ENCODE measurements around the gene CACNA1H. TPM values are rescaled to one million over a fixed set of nuclear protein-coding genes. Genes with fewer than 3 reads are reported as not detected.

CACNA1H gene
- total RNA-seq, 1 donor from 2014 or later = 9.5 TPM

DNA sequence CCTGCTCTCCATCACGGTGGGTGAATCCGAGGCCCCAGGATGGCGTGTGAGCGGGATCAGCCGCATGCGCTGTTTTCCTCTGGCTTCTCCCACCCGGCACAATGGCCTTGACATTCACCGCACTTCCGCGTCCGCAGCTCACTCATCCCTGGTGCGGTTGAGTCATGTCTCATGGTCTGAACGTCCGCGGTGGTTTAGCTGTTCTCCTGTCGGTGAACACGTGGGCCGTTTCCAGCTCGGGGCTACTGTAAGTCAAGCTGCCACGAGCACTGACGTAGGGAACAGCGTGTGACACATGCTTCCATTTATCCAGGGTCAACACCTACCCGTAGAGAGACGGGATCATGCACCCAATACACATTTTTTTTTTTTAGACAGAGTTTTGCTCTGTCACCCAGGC is 15.3 kb upstream of the CACNA1H start:
- Histone ChIP-seq H3K36me3 (no peaks in the 10 kb centered on the region), H3K9me3 (ENCODE audit: low read depth) (no peaks in the 10 kb centered on the region), H3K27me3 (no peaks in the 10 kb centered on the region), H3K4me1 (no peaks in the 10 kb centered on the region), H3K79me2 (ENCODE audit: low read depth) (no peaks in the 10 kb centered on the region), H2AFZ (replicated peaks) (no peak overlapping the region), H3K27ac (no peak overlapping the region), H3K4me2 (no peak overlapping the region), H3K9ac (no peak overlapping the region), H3F3A (ENCODE audit: low read depth) (no peaks in the 10 kb centered on the region), H4K20me1 (ENCODE audit: low read depth) (no peaks in the 10 kb centered on the region), H3K4me3 (no peak overlapping the region)
- Mint-ChIP-seq H3K27me3 (ENCODE audit: insufficient read depth, low read depth) (peaks cover 20% of the 10 kb centered on the region), H3K4me1 (peaks cover 6% of the 10 kb centered on the region), H3K27ac (peak overlapping the region; percentile 29), H3K4me3 (no peak overlapping the region), H3K9me3 (peaks cover 2% of the 10 kb centered on the region), H3K36me3 (no peaks in the 10 kb centered on the region)
- TF ChIP-seq CTCF (IDR thresholded peaks at IDR 0.05) = no peak
- no peak for TF ChIP-seq EZH2phosphoT487 (IDR thresholded peaks at IDR 0.05)
- no peak for TF ChIP-seq EZH2 (IDR thresholded peaks at IDR 0.05)
- DNase-seq (ENCODE audit: low spot score) = no peak

DNA sequence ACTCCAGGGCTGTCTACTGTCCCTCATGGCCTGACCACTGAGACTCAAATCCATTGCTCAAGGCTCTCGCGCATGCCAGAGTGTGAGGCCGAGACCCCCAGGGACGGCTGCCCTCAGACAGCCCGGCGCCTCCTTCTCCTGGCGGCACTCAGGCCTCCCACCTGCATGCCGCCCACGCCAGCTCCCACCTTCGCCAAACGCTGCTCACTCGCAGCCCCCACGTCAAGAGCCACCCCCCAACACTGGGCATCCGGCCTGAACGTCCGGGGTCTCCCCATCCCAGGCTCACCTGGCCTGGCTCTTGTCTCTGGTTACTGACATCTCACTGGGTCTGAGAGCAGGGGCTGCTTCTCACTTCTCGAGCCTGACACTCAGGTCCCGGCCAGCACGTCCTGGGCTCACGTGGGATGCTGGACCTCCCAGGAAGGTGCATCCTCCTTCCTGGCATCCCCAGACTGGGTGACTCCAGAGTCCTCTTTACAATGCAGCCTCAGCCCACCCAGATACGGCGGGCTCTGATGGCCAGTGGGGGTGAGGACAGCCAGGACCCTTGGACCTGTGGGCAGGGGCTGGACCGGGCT is 12.2 kb upstream of the CACNA1H start:
- Histone ChIP-seq H3F3A (ENCODE audit: low read depth) (peaks cover 13% of the 10 kb centered on the region), H3K27me3 (no peaks in the 10 kb centered on the region), H3K4me1 (peaks cover 18% of the 10 kb centered on the region), H3K79me2 (ENCODE audit: low read depth) (no peaks in the 10 kb centered on the region), H3K36me3 (no peaks in the 10 kb centered on the region), H4K20me1 (ENCODE audit: low read depth) (no peaks in the 10 kb centered on the region), H3K9ac (no peak overlapping the region), H3K9me3 (ENCODE audit: low read depth) (no peaks in the 10 kb centered on the region), H3K4me3 (no peak overlapping the region), H3K27ac (no peak overlapping the region), H2AFZ (replicated peaks) (no peak overlapping the region), H3K4me2 (no peak overlapping the region)
- H3K27me3 Mint-ChIP-seq (ENCODE audit: insufficient read depth, low read depth) = peaks cover 27% of the 10 kb centered on the region
- no peaks in the 10 kb centered on the region for H3K36me3 Mint-ChIP-seq
- no peak overlapping the region for H3K4me3 Mint-ChIP-seq
- H3K4me1 Mint-ChIP-seq = peaks cover 21% of the 10 kb centered on the region
- DNase-seq (ENCODE audit: low spot score) = no peak
- no peak for TF ChIP-seq EZH2phosphoT487 (IDR thresholded peaks at IDR 0.05)
- TF ChIP-seq CTCF (IDR thresholded peaks at IDR 0.05) = no peak
- peaks cover 2% of the 10 kb centered on the region for H3K9me3 Mint-ChIP-seq
- peak overlapping the region; percentile 46 for H3K27ac Mint-ChIP-seq

DNA sequence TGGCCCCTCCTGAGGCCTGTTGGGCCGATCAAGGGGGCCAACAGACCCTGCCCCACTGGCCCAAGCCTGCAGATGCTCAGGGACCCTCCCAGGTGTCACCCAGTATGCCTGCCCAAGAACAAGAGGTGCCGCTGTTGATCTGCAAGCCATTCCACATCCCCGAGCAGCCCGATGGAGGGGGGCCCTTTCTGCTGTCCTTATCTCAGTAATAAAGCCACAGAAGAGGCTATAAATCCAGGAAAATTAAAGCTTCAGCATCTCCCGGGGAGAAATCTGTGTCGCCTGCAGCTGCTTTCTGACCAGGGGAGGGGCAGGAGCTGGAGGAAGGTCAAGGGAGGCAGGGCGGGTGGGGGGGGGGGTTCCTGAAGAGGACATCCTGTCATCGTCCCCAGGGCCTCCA is 11.7 kb upstream of the CACNA1H start:
- TF ChIP-seq CTCF (IDR thresholded peaks at IDR 0.05) = no peak
- no peak for TF ChIP-seq EZH2 (IDR thresholded peaks at IDR 0.05)
- TF ChIP-seq EZH2phosphoT487 (IDR thresholded peaks at IDR 0.05) = no peak
- no peak overlapping the region for H2AFZ ChIP-seq (replicated peaks)
- H3K9me3 Mint-ChIP-seq = peaks cover 2% of the 10 kb centered on the region
- no peaks in the 10 kb centered on the region for H3K27me3 ChIP-seq
- H3K27ac Mint-ChIP-seq = no peak overlapping the region
- H4K20me1 ChIP-seq (ENCODE audit: low read depth) = no peaks in the 10 kb centered on the region
- H3K4me1 ChIP-seq = peaks cover 23% of the 10 kb centered on the region
- no peak overlapping the region for H3K9ac ChIP-seq
- no peaks in the 10 kb centered on the region for H3K79me2 ChIP-seq (ENCODE audit: low read depth)
- H3K36me3 Mint-ChIP-seq = no peaks in the 10 kb centered on the region
- no peak overlapping the region for H3K4me3 Mint-ChIP-seq
- peaks cover 26% of the 10 kb centered on the region for H3K4me1 Mint-ChIP-seq
- H3K27me3 Mint-ChIP-seq (ENCODE audit: insufficient read depth, low read depth) = peaks cover 26% of the 10 kb centered on the region
- H3K4me2 ChIP-seq = no peak overlapping the region
- H3K4me3 ChIP-seq = no peak overlapping the region
- peaks cover 18% of the 10 kb centered on the region for H3F3A ChIP-seq (ENCODE audit: low read depth)
- DNase-seq (ENCODE audit: low spot score) = no peak
- H3K36me3 ChIP-seq = no peaks in the 10 kb centered on the region
- H3K9me3 ChIP-seq (ENCODE audit: low read depth) = no peaks in the 10 kb centered on the region
- no peak overlapping the region for H3K27ac ChIP-seq
